Fibroblast of the conjunctiva (primary cell): ENCODE measurements around the gene SCN5A.

Experiments used
- DNase-seq: peaks from one replicate; pipeline ENCODE4 v3.0.0-alpha.2; 2010; ENCODE audit warnings: low read depth

The SCN5A gene

GRCh38 chr3:38622336-38622735, 27.2 kb downstream of the SCN5A start:
- no peak for DNase-seq

- no peak for DNase-seq
Observed at GRCh38 chr3:38620236-38620635, 29.3 kb downstream of the SCN5A start.

GRCh38 chr3:38618343-38618742, 31.1 kb downstream of the SCN5A start:
- no peak for DNase-seq

GRCh38 chr3:38617586-38617985, 31.9 kb downstream of the SCN5A start:
- DNase-seq: no peak

- DNase-seq: no peak
Observed at GRCh38 chr3:38617137-38617536, 32.4 kb downstream of the SCN5A start.

GRCh38 chr3:38616658-38617057, 32.8 kb downstream of the SCN5A start:
- DNase-seq: no peak

GRCh38 chr3:38616111-38616510, 33.4 kb downstream of the SCN5A start:
- no peak for DNase-seq

GRCh38 chr3:38614651-38615352, 34.7 kb downstream of the SCN5A start:
- DNase-seq: no peak

GRCh38 chr3:38614091-38614490, 35.4 kb downstream of the SCN5A start:
- no peak for DNase-seq

- no peak for DNase-seq
Observed at GRCh38 chr3:38613426-38613825, 36.1 kb downstream of the SCN5A start.

- no peak for DNase-seq
Observed at GRCh38 chr3:38611866-38612265, 37.6 kb downstream of the SCN5A start.

GRCh38 chr3:38610934-38611333, 38.6 kb downstream of the SCN5A start:
- DNase-seq: no peak

GRCh38 chr3:38610436-38610835, 39.1 kb downstream of the SCN5A start:
- DNase-seq: no peak

GRCh38 chr3:38609386-38610111, 39.9 kb downstream of the SCN5A start:
- no peak for DNase-seq

- no peak for DNase-seq
Observed at GRCh38 chr3:38608961-38609360, 40.5 kb downstream of the SCN5A start.

GRCh38 chr3:38608086-38608775, 41.3 kb downstream of the SCN5A start:
- no peak for DNase-seq

- DNase-seq: no peak
Observed at GRCh38 chr3:38606561-38606960, 42.9 kb downstream of the SCN5A start.

- DNase-seq: no peak
Observed at GRCh38 chr3:38605981-38606380, 43.5 kb downstream of the SCN5A start.

GRCh38 chr3:38604246-38604645, 45.2 kb downstream of the SCN5A start:
- no peak for DNase-seq

- DNase-seq: no peak
Observed at GRCh38 chr3:38603731-38604131, 45.8 kb downstream of the SCN5A start.

GRCh38 chr3:38602576-38603250, 46.8 kb downstream of the SCN5A start:
- DNase-seq: no peak

GRCh38 chr3:38601956-38602550, 47.4 kb downstream of the SCN5A start:
- DNase-seq: no peak
